A549 (cell line): ENCODE results near the gene MGAT3. TPM values are rescaled to one million over a fixed set of nuclear protein-coding genes. Genes with fewer than 3 reads are reported as not detected.

Source experiments
- ATAC-seq, 2 experiments: fragments of 200-7000 bp in 1 of 2; fragments of >200 bp in 1 of 2; cut with Nextera tagmentation in 1 of 2; cut with Tn5 transposase in 1 of 2; 3 replicates each; pipeline versions ENCODE4 v1.8.0 to v1.9.1; 2018 to 2020; ENCODE audit warnings: mild to moderate bottlenecking in 1 of 2, moderate library complexity in 1 of 2
- CTCF ChIA-PET: fragments of 300-600 bp; sonication (Branson Sonifier 250); formaldehyde crosslinking; extraction: SDS; loops from one replicate; lab custom pipeline; 2021; ENCODE audit warnings: antibody characterized with exemption, inconsistent platforms; lab: Yijun Ruan, JAX
- POLR2A ChIA-PET: fragments of 350-600 bp; formaldehyde crosslinking; extraction: SDS; loops from one replicate; lab custom pipeline; 2021; ENCODE audit warnings: antibody characterized with exemption, inconsistent platforms; lab: Yijun Ruan, JAX
- DNase-seq, 2 experiments: peaks; one replicate each; pipeline versions ENCODE4 v3.0.0 to v3.0.0-alpha.2; 2011 to 2016; ENCODE audit warnings: low read depth in 1 of 2, low spot score in 1 of 2
- FAIRE-seq: peaks from 2 replicates; lab custom pipeline; 2011; peaks lifted over from hg19 to GRCh38; lab: Jason Lieb, UNC
- H3K27ac ChIP-seq, 2 experiments: fragments of >200 bp; sonication (Bioruptor Twin); formaldehyde crosslinking; 3 replicates each; pipeline ENCODE4 v1.5.1; 2016 to 2017
- H3K4me1 ChIP-seq: fragments of >200 bp; sonication (Bioruptor Twin); formaldehyde crosslinking; 3 replicates; pipeline ENCODE4 v1.6.1; 2016
- H3K4me2 ChIP-seq: fragments of >200 bp; sonication (Bioruptor Twin); formaldehyde crosslinking; 3 replicates; pipeline ENCODE4 v1.6.1; 2016
- H3K4me3 ChIP-seq: fragments of >200 bp; sonication (Bioruptor Twin); formaldehyde crosslinking; 3 replicates; pipeline ENCODE4 v1.5.1; 2016
- H3K9me3 ChIP-seq: fragments of >200 bp; sonication (Bioruptor Twin); formaldehyde crosslinking; 3 replicates; pipeline ENCODE4 v1.6.1; 2016
- BCL3 ChIP-seq: fragments of >200 bp; sonication (Bioruptor Twin); formaldehyde crosslinking; IDR thresholded peaks from 3 replicates; pipeline ENCODE4 v1.6.1; 2016
- CBX8 ChIP-seq: fragments of 200-600 bp; sonication (generic); IDR thresholded peaks from 2 replicates; pipeline ENCODE4 v1.6.1; 2016
- CHD2 ChIP-seq: fragments of 150-350 bp; IDR thresholded peaks from 2 replicates; pipeline ENCODE4 v1.6.1; 2014; ENCODE audit warnings: low read length; ENCODE audit not compliant: partially characterized antibody
- EHMT2 ChIP-seq: fragments of 200-600 bp; sonication (generic); IDR thresholded peaks from 2 replicates; pipeline ENCODE4 v1.6.1; 2016; ENCODE audit warnings: antibody characterized with exemption, low read depth, mild to moderate bottlenecking, moderate library complexity
- ELK1 ChIP-seq: fragments of 150-350 bp; IDR thresholded peaks from 2 replicates; pipeline ENCODE4 v1.6.1; 2014; ENCODE audit warnings: low read depth, mild to moderate bottlenecking, low read length
- ESRRA ChIP-seq: fragments of 150-350 bp; IDR thresholded peaks from 2 replicates; pipeline ENCODE4 v1.6.1; 2014; ENCODE audit warnings: mild to moderate bottlenecking, low read length, borderline replicate concordance
- FOSB ChIP-seq: fragments of 250-450 bp; sonication (Bioruptor Pico); IDR thresholded peaks from 2 replicates; pipeline ENCODE4 v1.5.0; 2020; ENCODE audit warnings: mild to moderate bottlenecking, moderate library complexity
- FOSL2 ChIP-seq, 2 experiments: fragments of 450-650 bp in 1 of 2; fragments of >200 bp in 1 of 2; sonication (Bioruptor Twin) in 1 of 2; formaldehyde crosslinking; IDR thresholded peaks; 2 replicates each; pipeline versions ENCODE4 v1.5.0 to v1.6.1; 2016 to 2020; ENCODE audit warnings: mild to moderate bottlenecking in 1 of 2, moderate library complexity in 1 of 2
- FOXS1 ChIP-seq: fragments of 250-450 bp; sonication (Bioruptor Pico); IDR thresholded peaks from 2 replicates; pipeline ENCODE4 v1.5.0; 2020; ENCODE audit warnings: mild to moderate bottlenecking, moderate library complexity
- GATA3 ChIP-seq: IDR thresholded peaks from 2 replicates; pipeline ENCODE4 v1.6.1; 2012; ENCODE audit warnings: borderline replicate concordance
- HDAC2 ChIP-seq: fragments of 200-600 bp; sonication (generic); IDR thresholded peaks from 2 replicates; pipeline ENCODE4 v1.6.1; 2016
- HOXB13 ChIP-seq: fragments of 250-450 bp; sonication (Bioruptor Pico); IDR thresholded peaks from 2 replicates; pipeline ENCODE4 v1.5.0; 2020; ENCODE audit warnings: low read depth, mild to moderate bottlenecking, moderate library complexity
- JUN ChIP-seq, 2 experiments: fragments of >200 bp; sonication (Bioruptor Twin); formaldehyde crosslinking; IDR thresholded peaks; 2 replicates in 1 of 2; 3 replicates in 1 of 2; pipeline ENCODE4 v1.6.1; 2016 to 2017
- JUNB ChIP-seq: fragments of >200 bp; sonication (Bioruptor Twin); formaldehyde crosslinking; IDR thresholded peaks from 2 replicates; pipeline ENCODE4 v1.6.1; 2016
- PBX3 ChIP-seq: IDR thresholded peaks from 2 replicates; pipeline ENCODE4 v1.6.1; 2012
- PHF8 ChIP-seq: fragments of 200-600 bp; sonication (generic); IDR thresholded peaks from 2 replicates; pipeline ENCODE4 v1.6.1; 2016; ENCODE audit warnings: low read depth, mild to moderate bottlenecking, antibody characterized with exemption, moderate library complexity, borderline replicate concordance
- POLR2A ChIP-seq: IDR thresholded peaks from 2 replicates; pipeline ENCODE4 v1.6.1; 2012; ENCODE audit warnings: mild to moderate bottlenecking, low read length
- RCOR1 ChIP-seq: fragments of 150-350 bp; IDR thresholded peaks from 2 replicates; pipeline ENCODE4 v1.6.1; 2014; ENCODE audit warnings: antibody characterized with exemption, low read length, low read depth
- RFX5 ChIP-seq: fragments of 450-650 bp; IDR thresholded peaks from 2 replicates; pipeline ENCODE4 v1.7.1; 2014; ENCODE audit warnings: antibody characterized with exemption, mild to moderate bottlenecking, moderate library complexity
- RNF2 ChIP-seq: fragments of 200-600 bp; sonication (generic); IDR thresholded peaks from 2 replicates; pipeline ENCODE4 v1.6.1; 2016; ENCODE audit warnings: low read depth, mild to moderate bottlenecking, antibody characterized with exemption, moderate library complexity, borderline replicate concordance
- TFCP2L1 ChIP-seq: fragments of 250-450 bp; sonication (Bioruptor Pico); IDR thresholded peaks from 2 replicates; pipeline ENCODE4 v1.5.0; 2021; ENCODE audit warnings: mild to moderate bottlenecking
- TP53 ChIP-seq: fragments of 250-450 bp; sonication (Bioruptor Pico); IDR thresholded peaks from 2 replicates; pipeline ENCODE4 v1.5.0; 2021; ENCODE audit warnings: mild to moderate bottlenecking, moderate library complexity
- WGBS: methylation state at CpG from one replicate; pipeline ENCODE4 v1.1.6; 2017; ENCODE audit errors: missing lambda C conversion rate; 5-methylcytosine and 5-hydroxymethylcytosine counted together
- polyA plus RNA-seq, 4 experiments: library from polyadenylated mRNA; depleted of rRNA in 3 of 4; stranded (reverse); fragments of >200 nt; fragmentation: RNase III in 1 of 4; extraction: RNeasy Plus Mini Kit Qiagen cat#74134 plus additional on column Dnase treatment in 1 of 4; gene quantifications; 2 replicates in 3 of 4; 3 replicates in 1 of 4; pipeline ENCODE4 v1.2.3, GENCODE V29; 2011 to 2017
- TF ChIP-seq, protein P1 (sequence below): fragments of 250-450 bp; sonication (Bioruptor Pico); IDR thresholded peaks from 2 replicates; pipeline ENCODE4 v1.5.0; 2021; ENCODE audit warnings: mild to moderate bottlenecking, moderate library complexity, borderline replicate concordance
- TF ChIP-seq, protein P2 (sequence below): IDR thresholded peaks from 2 replicates; pipeline ENCODE4 v1.6.1; 2012; ENCODE audit warnings: low read depth, borderline replicate concordance
- TF ChIP-seq, protein P3 (sequence below): fragments of >200 bp; sonication (Bioruptor Twin); formaldehyde crosslinking; IDR thresholded peaks from 3 replicates; pipeline ENCODE4 v1.5.1; 2016

MGAT3 gene
- polyA plus RNA-seq, 2 of the 4 experiments (the other 2 are of a cell fraction): 0.62 to 0.84 TPM

DNA sequence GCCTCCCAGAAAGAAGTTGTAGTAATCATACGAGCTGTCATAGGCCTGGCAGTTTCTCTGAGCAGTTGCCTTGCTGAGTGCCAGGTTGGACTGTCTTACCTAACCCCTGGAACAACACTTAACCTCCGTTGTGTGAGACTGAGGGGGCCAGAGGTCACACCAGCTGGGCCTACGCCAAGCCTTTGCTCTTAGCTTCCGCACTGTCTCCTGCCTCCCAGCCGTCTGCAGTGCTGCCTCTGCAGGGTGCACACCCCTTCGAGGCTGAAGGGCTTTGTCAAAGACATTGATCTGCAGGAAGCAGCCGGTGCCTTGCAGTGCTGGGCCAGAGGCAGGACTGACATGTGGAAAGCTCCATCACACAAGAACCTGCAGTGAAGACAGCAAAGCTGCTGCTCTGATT lies 40.5 kb upstream of the MGAT3 start (continued):
- TF ChIP-seq, protein P1, sequence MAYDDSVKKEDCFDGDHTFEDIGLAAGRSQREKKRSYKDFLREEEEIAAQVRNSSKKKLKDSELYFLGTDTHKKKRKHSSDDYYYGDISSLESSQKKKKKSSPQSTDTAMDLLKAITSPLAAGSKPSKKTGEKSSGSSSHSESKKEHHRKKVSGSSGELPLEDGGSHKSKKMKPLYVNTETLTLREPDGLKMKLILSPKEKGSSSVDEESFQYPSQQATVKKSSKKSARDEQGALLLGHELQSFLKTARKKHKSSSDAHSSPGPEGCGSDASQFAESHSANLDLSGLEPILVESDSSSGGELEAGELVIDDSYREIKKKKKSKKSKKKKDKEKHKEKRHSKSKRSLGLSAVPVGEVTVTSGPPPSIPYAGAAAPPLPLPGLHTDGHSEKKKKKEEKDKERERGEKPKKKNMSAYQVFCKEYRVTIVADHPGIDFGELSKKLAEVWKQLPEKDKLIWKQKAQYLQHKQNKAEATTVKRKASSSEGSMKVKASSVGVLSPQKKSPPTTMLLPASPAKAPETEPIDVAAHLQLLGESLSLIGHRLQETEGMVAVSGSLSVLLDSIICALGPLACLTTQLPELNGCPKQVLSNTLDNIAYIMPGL (CRISPR knock-in tag): no peak

- WGBS: 91% methylated on average over 8 of the region's 12 CpGs
- H3K4me2 ChIP-seq: no peak overlapping the region
- ChIA-PET POLR2A (no interaction called here), CTCF (no interaction called here)
- FAIRE-seq (no peak), ATAC-seq (no peak), DNase-seq (no peak)
- TF ChIP-seq RCOR1 (no peak), POLR2A (no peak), PHF8 (no peak), GATA3 (no peak), FOSB (CRISPR knock-in tag) (no peak), JUNB (no peak), HOXB13 (CRISPR knock-in tag) (no peak), CBX8 (no peak), TFCP2L1 (CRISPR knock-in tag) (no peak), FOXS1 (CRISPR knock-in tag) (no peak), PBX3 (no peak), EHMT2 (no peak), FOSL2 (IDR thresholded peaks at IDR 0.05) (no peak), FOSL2 (CRISPR knock-in tag; IDR thresholded peaks at IDR 0.05) (no peak), RFX5 (no peak)
- TF ChIP-seq, protein P1 (CRISPR knock-in tag): no peak
- TF ChIP-seq, protein P2, sequence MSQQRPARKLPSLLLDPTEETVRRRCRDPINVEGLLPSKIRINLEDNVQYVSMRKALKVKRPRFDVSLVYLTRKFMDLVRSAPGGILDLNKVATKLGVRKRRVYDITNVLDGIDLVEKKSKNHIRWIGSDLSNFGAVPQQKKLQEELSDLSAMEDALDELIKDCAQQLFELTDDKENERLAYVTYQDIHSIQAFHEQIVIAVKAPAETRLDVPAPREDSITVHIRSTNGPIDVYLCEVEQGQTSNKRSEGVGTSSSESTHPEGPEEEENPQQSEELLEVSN: no peak
- H3K27ac ChIP-seq: no peak overlapping the region
- H3K4me3 ChIP-seq: no peak overlapping the region
- H3K4me1 ChIP-seq: no peaks in the 10 kb centered on the region
- H3K9me3 ChIP-seq: no peaks in the 10 kb centered on the region
These were observed 39.2 kb upstream of the MGAT3 start for GRCh38 chr22:39417641-39418040.

DNA sequence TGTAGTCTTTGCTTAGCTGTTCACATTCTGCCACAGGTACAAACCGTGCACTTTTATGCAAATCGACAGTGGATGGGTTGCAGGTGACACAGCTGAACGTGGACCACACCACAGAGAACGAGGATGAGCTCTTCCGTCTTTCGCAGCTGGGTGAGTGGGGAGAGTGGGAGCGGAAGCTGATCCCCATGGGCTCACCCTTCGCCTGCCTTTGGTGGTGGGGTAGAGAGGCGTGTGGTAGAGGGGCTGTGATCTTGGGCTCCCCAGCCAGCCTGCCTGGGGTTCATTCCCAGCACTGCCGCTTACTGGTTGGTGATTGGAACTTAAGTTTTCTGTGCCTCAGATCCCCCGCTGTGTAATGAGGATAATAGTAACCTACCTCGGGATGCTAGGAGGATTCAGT lies 38.1 kb upstream of the MGAT3 start:
- Histone ChIP-seq H3K27ac (no peak overlapping the region), H3K4me1 (no peaks in the 10 kb centered on the region), H3K9me3 (no peaks in the 10 kb centered on the region), H3K4me2 (no peak overlapping the region), H3K4me3 (no peak overlapping the region)
- CTCF ChIA-PET: no interaction called here
- POLR2A ChIA-PET: no interaction called here
- ATAC-seq (no peak), FAIRE-seq (no peak), DNase-seq (no peak)
- 90% methylated on average over 11 of the region's 12 CpGs for WGBS
- TF ChIP-seq TP53: no peak
- TF ChIP-seq ESRRA: no peak
- TF ChIP-seq BCL3: no peak
- TF ChIP-seq, protein P2: no peak
- TF ChIP-seq FOSL2 (IDR thresholded peaks at IDR 0.05): no peak
- no peak for TF ChIP-seq FOSL2 (CRISPR knock-in tag; IDR thresholded peaks at IDR 0.05)
- TF ChIP-seq RNF2: no peak
- TF ChIP-seq JUN (IDR thresholded peaks at IDR 0.05): no peak
- TF ChIP-seq HDAC2: no peak
- TF ChIP-seq, protein P3, sequence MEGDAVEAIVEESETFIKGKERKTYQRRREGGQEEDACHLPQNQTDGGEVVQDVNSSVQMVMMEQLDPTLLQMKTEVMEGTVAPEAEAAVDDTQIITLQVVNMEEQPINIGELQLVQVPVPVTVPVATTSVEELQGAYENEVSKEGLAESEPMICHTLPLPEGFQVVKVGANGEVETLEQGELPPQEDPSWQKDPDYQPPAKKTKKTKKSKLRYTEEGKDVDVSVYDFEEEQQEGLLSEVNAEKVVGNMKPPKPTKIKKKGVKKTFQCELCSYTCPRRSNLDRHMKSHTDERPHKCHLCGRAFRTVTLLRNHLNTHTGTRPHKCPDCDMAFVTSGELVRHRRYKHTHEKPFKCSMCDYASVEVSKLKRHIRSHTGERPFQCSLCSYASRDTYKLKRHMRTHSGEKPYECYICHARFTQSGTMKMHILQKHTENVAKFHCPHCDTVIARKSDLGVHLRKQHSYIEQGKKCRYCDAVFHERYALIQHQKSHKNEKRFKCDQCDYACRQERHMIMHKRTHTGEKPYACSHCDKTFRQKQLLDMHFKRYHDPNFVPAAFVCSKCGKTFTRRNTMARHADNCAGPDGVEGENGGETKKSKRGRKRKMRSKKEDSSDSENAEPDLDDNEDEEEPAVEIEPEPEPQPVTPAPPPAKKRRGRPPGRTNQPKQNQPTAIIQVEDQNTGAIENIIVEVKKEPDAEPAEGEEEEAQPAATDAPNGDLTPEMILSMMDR: no peak
- no peak for TF ChIP-seq CHD2
- TF ChIP-seq FOXS1 (CRISPR knock-in tag): no peak
- TF ChIP-seq HOXB13 (CRISPR knock-in tag): no peak
- no peak for TF ChIP-seq ELK1
